ENCODE data around the gene ORAI2. TPM values are rescaled to one million over a fixed set of nuclear protein-coding genes. Genes with fewer than 3 reads are reported as not detected.

Gene ORAI2
- total RNA-seq, 2 donors from 2014 or later: 33.4 to 37.6 TPM

- DNase-seq (ENCODE audit: low spot score) (no peak), ATAC-seq (ENCODE audit: insufficient number of reproducible peaks, low FRiP score, low read depth) (no peak)
- H3K4me3 ChIP-seq: no peak overlapping the region
- no peaks in the 10 kb centered on the region for H3K27me3 ChIP-seq (replicated peaks; ENCODE audit: insufficient read depth)
- TF ChIP-seq CTCF (IDR thresholded peaks at IDR 0.05): no peak
- no peaks in the 10 kb centered on the region for H3K9me3 ChIP-seq
- no peak overlapping the region for H3K27ac ChIP-seq
- H3K36me3 ChIP-seq: peaks cover 22% of the 10 kb centered on the region
- H3K4me1 ChIP-seq (ENCODE audit: control insufficient read depth in 1 of 2, low read depth in 2 of 2): no peaks in the 10 kb centered on the region
Observed at GRCh38 chr7:102421706-102422240, 11.6 kb upstream of the ORAI2 start.

GRCh38 chr7:102424129-102424551 lies 9.2 kb upstream of the ORAI2 start:
- DNase-seq (ENCODE audit: low spot score): no peak
- no peak for TF ChIP-seq CTCF (IDR thresholded peaks at IDR 0.05)
- no peak for ATAC-seq (ENCODE audit: insufficient number of reproducible peaks, low FRiP score, low read depth)
- Histone ChIP-seq H3K27ac (no peak overlapping the region), H3K27me3 (replicated peaks; ENCODE audit: insufficient read depth) (no peaks in the 10 kb centered on the region), H3K4me1 (ENCODE audit: control insufficient read depth in 1 of 2, low read depth in 2 of 2) (no peaks in the 10 kb centered on the region), H3K36me3 (peaks cover 17% of the 10 kb centered on the region), H3K4me3 (no peak overlapping the region), H3K9me3 (no peaks in the 10 kb centered on the region)

GRCh38 chr7:102424787-102425218 lies 8.6 kb upstream of the ORAI2 start:
- peaks cover 17% of the 10 kb centered on the region for H3K36me3 ChIP-seq
- H3K9me3 ChIP-seq: no peaks in the 10 kb centered on the region
- no peak overlapping the region for H3K4me3 ChIP-seq
- ATAC-seq (ENCODE audit: insufficient number of reproducible peaks, low FRiP score, low read depth) (no peak), DNase-seq (ENCODE audit: low spot score) (no peak)
- H3K27ac ChIP-seq: no peak overlapping the region
- H3K4me1 ChIP-seq (ENCODE audit: control insufficient read depth in 1 of 2, low read depth in 2 of 2): no peaks in the 10 kb centered on the region
- no peak for TF ChIP-seq CTCF (IDR thresholded peaks at IDR 0.05)
- no peaks in the 10 kb centered on the region for H3K27me3 ChIP-seq (replicated peaks; ENCODE audit: insufficient read depth)

GRCh38 chr7:102425639-102426267 lies 7.6 kb upstream of the ORAI2 start:
- ATAC-seq (ENCODE audit: insufficient number of reproducible peaks, low FRiP score, low read depth) (no peak), DNase-seq (ENCODE audit: low spot score) (no peak)
- Histone ChIP-seq H3K36me3 (peaks cover 16% of the 10 kb centered on the region), H3K9me3 (no peaks in the 10 kb centered on the region), H3K27ac (peak overlapping the region in 1 of 2 donors; percentile 26), H3K27me3 (replicated peaks; ENCODE audit: insufficient read depth) (no peaks in the 10 kb centered on the region), H3K4me3 (peak overlapping the region; percentile 39), H3K4me1 (ENCODE audit: control insufficient read depth in 1 of 2, low read depth in 2 of 2) (no peaks in the 10 kb centered on the region)
- no peak for TF ChIP-seq CTCF (IDR thresholded peaks at IDR 0.05)

GRCh38 chr7:102426268-102427018 lies 6.9 kb upstream of the ORAI2 start:
- ATAC-seq (ENCODE audit: insufficient number of reproducible peaks, low FRiP score, low read depth) (no peak), DNase-seq (ENCODE audit: low spot score) (no peak)
- peak overlapping the region in 1 of 2 donors; percentile 6 for H3K27ac ChIP-seq
- no peaks in the 10 kb centered on the region for H3K27me3 ChIP-seq (replicated peaks; ENCODE audit: insufficient read depth)
- no peak for TF ChIP-seq CTCF (IDR thresholded peaks at IDR 0.05)
- H3K4me3 ChIP-seq: peak overlapping the region; percentile 39
- H3K4me1 ChIP-seq (ENCODE audit: control insufficient read depth in 1 of 2, low read depth in 2 of 2): no peaks in the 10 kb centered on the region
- peaks cover 11% of the 10 kb centered on the region for H3K36me3 ChIP-seq
- no peaks in the 10 kb centered on the region for H3K9me3 ChIP-seq
